ENCODE measurements around the gene SH3D19.

DNA sequence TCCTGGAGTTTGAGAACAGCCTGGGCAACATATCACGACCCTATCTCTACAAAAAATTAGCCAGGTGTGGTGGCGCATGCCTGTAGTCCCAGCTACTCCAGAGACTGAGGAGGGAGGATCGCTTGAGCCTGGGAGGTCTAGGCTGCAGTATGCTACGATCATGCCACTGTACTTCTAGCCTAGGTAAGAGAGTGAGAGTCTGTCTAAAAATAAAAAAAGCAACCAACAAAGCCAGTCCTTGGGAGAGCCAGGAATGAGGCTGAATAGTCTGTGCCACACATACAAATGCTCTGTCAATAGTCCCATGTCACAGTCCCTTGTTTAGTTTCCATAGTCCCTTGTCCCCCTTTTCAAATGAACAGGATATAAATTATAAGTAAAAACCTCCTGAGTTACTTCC lies 67.7 kb downstream of the SH3D19 start:
- TF ChIP-seq, protein P1, sequence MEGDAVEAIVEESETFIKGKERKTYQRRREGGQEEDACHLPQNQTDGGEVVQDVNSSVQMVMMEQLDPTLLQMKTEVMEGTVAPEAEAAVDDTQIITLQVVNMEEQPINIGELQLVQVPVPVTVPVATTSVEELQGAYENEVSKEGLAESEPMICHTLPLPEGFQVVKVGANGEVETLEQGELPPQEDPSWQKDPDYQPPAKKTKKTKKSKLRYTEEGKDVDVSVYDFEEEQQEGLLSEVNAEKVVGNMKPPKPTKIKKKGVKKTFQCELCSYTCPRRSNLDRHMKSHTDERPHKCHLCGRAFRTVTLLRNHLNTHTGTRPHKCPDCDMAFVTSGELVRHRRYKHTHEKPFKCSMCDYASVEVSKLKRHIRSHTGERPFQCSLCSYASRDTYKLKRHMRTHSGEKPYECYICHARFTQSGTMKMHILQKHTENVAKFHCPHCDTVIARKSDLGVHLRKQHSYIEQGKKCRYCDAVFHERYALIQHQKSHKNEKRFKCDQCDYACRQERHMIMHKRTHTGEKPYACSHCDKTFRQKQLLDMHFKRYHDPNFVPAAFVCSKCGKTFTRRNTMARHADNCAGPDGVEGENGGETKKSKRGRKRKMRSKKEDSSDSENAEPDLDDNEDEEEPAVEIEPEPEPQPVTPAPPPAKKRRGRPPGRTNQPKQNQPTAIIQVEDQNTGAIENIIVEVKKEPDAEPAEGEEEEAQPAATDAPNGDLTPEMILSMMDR (IDR thresholded peaks at IDR 0.05), result no peak
- TF ChIP-seq POLR2A (IDR thresholded peaks at IDR 0.05; ENCODE audit: low read length) (no peak), POLR2AphosphoS2 (conservative IDR thresholded peaks at IDR 0.05; ENCODE audit: low read length) (no peak), JUN (IDR thresholded peaks at IDR 0.05) (no peak)

All from A549 (cell line).